HepG2 (cell line): ENCODE results near the gene MCEE. TPM values are rescaled to one million over a fixed set of nuclear protein-coding genes. Genes with fewer than 3 reads are reported as not detected.

Source experiments
- CBFB ChIP-seq: sonication (generic); formaldehyde crosslinking; IDR thresholded peaks from 2 replicates; pipeline ENCODE4 v1.4.0; 2020; ENCODE audit warnings: missing genetic modification reagents
- CBX1 ChIP-seq: IDR thresholded peaks from one replicate; pipeline ENCODE4 v1.6.1; 2016; ENCODE audit warnings: antibody characterized with exemption, low read depth
- FOXO1 ChIP-seq: sonication (generic); formaldehyde crosslinking; IDR thresholded peaks from 2 replicates; pipeline ENCODE4 v1.4.0; 2020; ENCODE audit warnings: missing genetic modification reagents
- HNRNPH1 ChIP-seq: fragments of 200-400 bp; formaldehyde crosslinking; optimal IDR thresholded peaks from 2 replicates; pipeline ENCODE3; 2017; ENCODE audit warnings: mild to moderate bottlenecking, low read depth, low read length
- MED8 ChIP-seq: sonication (generic); formaldehyde crosslinking; IDR thresholded peaks from 2 replicates; pipeline ENCODE4 v1.8.1; 2023; ENCODE audit warnings: mild to moderate bottlenecking, missing genetic modification reagents; ENCODE audit not compliant: insufficient replicate concordance
- NFIB ChIP-seq: sonication (generic); formaldehyde crosslinking; IDR thresholded peaks from 2 replicates; pipeline ENCODE4 v1.9.0; 2021; ENCODE audit warnings: missing genetic modification reagents, mild to moderate bottlenecking, borderline replicate concordance
- PPARG ChIP-seq: conservative IDR thresholded peaks from 2 replicates; pipeline ENCODE4 v1.6.1; 2016; ENCODE audit warnings: missing biosample characterization, missing genetic modification reagents
- RFX1 ChIP-seq: fragments of 450-650 bp; IDR thresholded peaks from 2 replicates; pipeline ENCODE4 v1.6.1; 2017
- RNF2 ChIP-seq: fragments of 450-650 bp; conservative IDR thresholded peaks from 2 replicates; pipeline ENCODE4 v1.6.1; 2016; ENCODE audit warnings: low read depth
- RORA ChIP-seq: sonication (generic); formaldehyde crosslinking; IDR thresholded peaks from 2 replicates; pipeline ENCODE4 v1.5.0; 2020; ENCODE audit warnings: mild to moderate bottlenecking, missing genetic modification reagents, moderate library complexity
- TCF7 ChIP-seq: sonication (generic); IDR thresholded peaks from 2 replicates; pipeline ENCODE4 v1.6.1; 2016; ENCODE audit warnings: antibody characterized with exemption, low read depth
- TEAD3 ChIP-seq: optimal IDR thresholded peaks from 2 replicates; pipeline ENCODE3; 2016; ENCODE audit warnings: borderline replicate concordance
- TFAP4 ChIP-seq: sonication (generic); IDR thresholded peaks from 2 replicates; pipeline ENCODE4 v1.6.1; 2016; ENCODE audit warnings: low read depth, borderline replicate concordance
- TFDP1 ChIP-seq: IDR thresholded peaks from 2 replicates; pipeline ENCODE4 v1.6.1; 2016; ENCODE audit warnings: missing compliant biosample characterization, missing genetic modification reagents, borderline replicate concordance
- ZNF17 ChIP-seq: sonication (generic); formaldehyde crosslinking; IDR thresholded peaks from 2 replicates; pipeline ENCODE4 v1.5.0; 2020; ENCODE audit warnings: mild to moderate bottlenecking, missing genetic modification reagents
- ZNF235 ChIP-seq: sonication (generic); formaldehyde crosslinking; IDR thresholded peaks from 2 replicates; pipeline ENCODE4 v1.8.1; 2023; ENCODE audit warnings: mild to moderate bottlenecking, missing genetic modification reagents, borderline replicate concordance
- ZNF329 ChIP-seq: sonication (generic); formaldehyde crosslinking; IDR thresholded peaks from 2 replicates; pipeline ENCODE4 v1.9.0; 2021; ENCODE audit warnings: low read depth, mild to moderate bottlenecking, missing genetic modification reagents
- ZNF335 ChIP-seq: sonication (generic); formaldehyde crosslinking; IDR thresholded peaks from 2 replicates; pipeline ENCODE4 v1.4.0; 2020; ENCODE audit warnings: missing genetic modification reagents
- ZNF567 ChIP-seq: sonication (generic); formaldehyde crosslinking; IDR thresholded peaks from 2 replicates; pipeline ENCODE4 v1.8.1; 2023; ENCODE audit warnings: mild to moderate bottlenecking, missing genetic modification reagents, borderline replicate concordance
- ZSCAN12 ChIP-seq: sonication (generic); formaldehyde crosslinking; IDR thresholded peaks from 2 replicates; pipeline ENCODE4 v1.9.0; 2021; ENCODE audit warnings: mild to moderate bottlenecking, missing genetic modification reagents
- polyA plus RNA-seq, 8 experiments: library from polyadenylated mRNA; depleted of rRNA in 3 of 8; stranded (reverse) in 7 of 8; unstranded in 1 of 8; fragments of >200 nt; fragmentation: Illumina TruSeq in 4 of 8; extraction: Trizol in 4 of 8; gene quantifications; 2 replicates each; pipeline versions ENCODE4 v1.2.1 to v1.2.3, GENCODE V29; 2011 to 2016; ENCODE audit warnings: low read depth in 4 of 8, missing spikeins in 1 of 8, mixed read lengths in 1 of 8; ENCODE audit not compliant: insufficient read depth in 1 of 8
- total RNA-seq, 5 experiments: library from RNA; depleted of rRNA; stranded (reverse); fragments of >200 nt; fragmentation: Illumina TruSeq; extraction: Trizol; gene quantifications; 2 replicates each; pipeline ENCODE4 v1.2.3, GENCODE V29; 2016; ENCODE audit warnings: low read depth in 1 of 5
- TF ChIP-seq, protein P1 (sequence below): sonication (generic); formaldehyde crosslinking; IDR thresholded peaks from 2 replicates; pipeline ENCODE4 v1.4.0; 2020; ENCODE audit warnings: missing genetic modification reagents
- TF ChIP-seq, protein P2 (sequence below): sonication (generic); formaldehyde crosslinking; IDR thresholded peaks from 2 replicates; pipeline ENCODE4 v1.4.0; 2020; ENCODE audit warnings: missing genetic modification reagents, mild to moderate bottlenecking, borderline replicate concordance

The MCEE gene
- total and polyA plus RNA-seq, 2 of the 13 experiments (the other 11 are each of a cell fraction or from before 2014, with no cell fraction given), result 32.0 to 66.9 TPM

DNA sequence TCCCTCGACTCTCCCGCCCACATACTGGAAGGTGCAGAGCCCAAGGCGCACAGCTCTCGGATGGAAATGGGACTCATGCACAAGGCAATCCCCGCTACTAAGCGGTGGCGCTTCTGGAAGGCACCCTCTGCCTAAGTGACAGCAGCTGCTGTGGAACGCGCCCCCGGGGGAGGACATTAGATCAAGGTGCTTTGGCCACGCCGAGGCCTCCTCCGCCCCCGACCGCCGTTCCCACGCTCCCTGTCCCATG lies 202 bp downstream of the MCEE start (continued):
- TF ChIP-seq TCF7 (no peak), ZNF567 (CRISPR knock-in tag) (no peak), TFAP4 (peak; percentile 25; the same call in 1 of the 2 replicates), TEAD3 (CRISPR knock-in tag) (no peak), PPARG (no peak), RORA (no peak), MED8 (no peak), ZNF17 (no peak), CBX1 (no peak), CBFB (CRISPR knock-in tag) (peak; percentile 41; the same call in 1 of the 2 replicates), TFDP1 (CRISPR knock-in tag) (no peak), RNF2 (no peak), ZNF335 (no peak), ZSCAN12 (CRISPR knock-in tag) (no peak), NFIB (no peak), ZNF329 (CRISPR knock-in tag) (no peak), HNRNPH1 (no peak), ZNF235 (no peak), RFX1 (no peak), FOXO1 (CRISPR knock-in tag) (peak; percentile 66)
- TF ChIP-seq, protein P1, sequence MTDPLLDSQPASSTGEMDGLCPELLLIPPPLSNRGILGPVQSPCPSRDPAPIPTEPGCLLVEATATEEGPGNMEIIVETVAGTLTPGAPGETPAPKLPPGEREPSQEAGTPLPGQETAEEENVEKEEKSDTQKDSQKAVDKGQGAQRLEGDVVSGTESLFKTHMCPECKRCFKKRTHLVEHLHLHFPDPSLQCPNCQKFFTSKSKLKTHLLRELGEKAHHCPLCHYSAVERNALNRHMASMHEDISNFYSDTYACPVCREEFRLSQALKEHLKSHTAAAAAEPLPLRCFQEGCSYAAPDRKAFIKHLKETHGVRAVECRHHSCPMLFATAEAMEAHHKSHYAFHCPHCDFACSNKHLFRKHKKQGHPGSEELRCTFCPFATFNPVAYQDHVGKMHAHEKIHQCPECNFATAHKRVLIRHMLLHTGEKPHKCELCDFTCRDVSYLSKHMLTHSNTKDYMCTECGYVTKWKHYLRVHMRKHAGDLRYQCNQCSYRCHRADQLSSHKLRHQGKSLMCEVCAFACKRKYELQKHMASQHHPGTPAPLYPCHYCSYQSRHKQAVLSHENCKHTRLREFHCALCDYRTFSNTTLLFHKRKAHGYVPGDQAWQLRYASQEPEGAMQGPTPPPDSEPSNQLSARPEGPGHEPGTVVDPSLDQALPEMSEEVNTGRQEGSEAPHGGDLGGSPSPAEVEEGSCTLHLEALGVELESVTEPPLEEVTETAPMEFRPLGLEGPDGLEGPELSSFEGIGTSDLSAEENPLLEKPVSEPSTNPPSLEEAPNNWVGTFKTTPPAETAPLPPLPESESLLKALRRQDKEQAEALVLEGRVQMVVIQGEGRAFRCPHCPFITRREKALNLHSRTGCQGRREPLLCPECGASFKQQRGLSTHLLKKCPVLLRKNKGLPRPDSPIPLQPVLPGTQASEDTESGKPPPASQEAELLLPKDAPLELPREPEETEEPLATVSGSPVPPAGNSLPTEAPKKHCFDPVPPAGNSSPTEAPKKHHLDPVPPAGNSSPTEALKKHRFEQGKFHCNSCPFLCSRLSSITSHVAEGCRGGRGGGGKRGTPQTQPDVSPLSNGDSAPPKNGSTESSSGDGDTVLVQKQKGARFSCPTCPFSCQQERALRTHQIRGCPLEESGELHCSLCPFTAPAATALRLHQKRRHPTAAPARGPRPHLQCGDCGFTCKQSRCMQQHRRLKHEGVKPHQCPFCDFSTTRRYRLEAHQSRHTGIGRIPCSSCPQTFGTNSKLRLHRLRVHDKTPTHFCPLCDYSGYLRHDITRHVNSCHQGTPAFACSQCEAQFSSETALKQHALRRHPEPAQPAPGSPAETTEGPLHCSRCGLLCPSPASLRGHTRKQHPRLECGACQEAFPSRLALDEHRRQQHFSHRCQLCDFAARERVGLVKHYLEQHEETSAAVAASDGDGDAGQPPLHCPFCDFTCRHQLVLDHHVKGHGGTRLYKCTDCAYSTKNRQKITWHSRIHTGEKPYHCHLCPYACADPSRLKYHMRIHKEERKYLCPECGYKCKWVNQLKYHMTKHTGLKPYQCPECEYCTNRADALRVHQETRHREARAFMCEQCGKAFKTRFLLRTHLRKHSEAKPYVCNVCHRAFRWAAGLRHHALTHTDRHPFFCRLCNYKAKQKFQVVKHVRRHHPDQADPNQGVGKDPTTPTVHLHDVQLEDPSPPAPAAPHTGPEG (CRISPR knock-in tag), result no peak
- TF ChIP-seq, protein P2, sequence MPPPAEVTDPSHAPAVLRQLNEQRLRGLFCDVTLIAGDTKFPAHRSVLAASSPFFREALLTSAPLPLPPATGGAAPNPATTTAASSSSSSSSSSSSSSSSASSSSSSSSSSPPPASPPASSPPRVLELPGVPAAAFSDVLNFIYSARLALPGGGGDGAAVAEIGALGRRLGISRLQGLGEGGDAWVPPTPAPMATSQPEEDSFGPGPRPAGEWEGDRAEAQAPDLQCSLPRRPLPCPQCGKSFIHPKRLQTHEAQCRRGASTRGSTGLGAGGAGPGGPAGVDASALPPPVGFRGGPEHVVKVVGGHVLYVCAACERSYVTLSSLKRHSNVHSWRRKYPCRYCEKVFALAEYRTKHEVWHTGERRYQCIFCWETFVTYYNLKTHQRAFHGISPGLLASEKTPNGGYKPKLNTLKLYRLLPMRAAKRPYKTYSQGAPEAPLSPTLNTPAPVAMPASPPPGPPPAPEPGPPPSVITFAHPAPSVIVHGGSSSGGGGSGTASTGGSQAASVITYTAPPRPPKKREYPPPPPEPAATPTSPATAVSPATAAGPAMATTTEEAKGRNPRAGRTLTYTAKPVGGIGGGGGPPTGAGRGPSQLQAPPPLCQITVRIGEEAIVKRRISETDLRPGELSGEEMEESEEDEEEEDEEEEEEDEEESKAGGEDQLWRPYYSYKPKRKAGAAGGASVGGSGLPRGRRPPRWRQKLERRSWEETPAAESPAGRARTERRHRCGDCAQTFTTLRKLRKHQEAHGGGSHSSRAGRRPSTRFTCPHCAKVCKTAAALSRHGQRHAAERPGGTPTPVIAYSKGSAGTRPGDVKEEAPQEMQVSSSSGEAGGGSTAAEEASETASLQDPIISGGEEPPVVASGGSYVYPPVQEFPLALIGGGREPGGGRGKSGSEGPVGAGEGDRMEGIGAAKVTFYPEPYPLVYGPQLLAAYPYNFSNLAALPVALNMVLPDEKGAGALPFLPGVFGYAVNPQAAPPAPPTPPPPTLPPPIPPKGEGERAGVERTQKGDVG (CRISPR knock-in tag), result no peak
